ENCODE results near the gene MRTFA. TPM values are rescaled to one million over a fixed set of nuclear protein-coding genes. Genes with fewer than 3 reads are reported as not detected.

The MRTFA gene
- total and polyA plus RNA-seq, 2 of the 13 experiments (the other 11 are each of a cell fraction or from before 2014, with no cell fraction given) = 2.4 to 8.2 TPM

- TF ChIP-seq, protein P1, sequence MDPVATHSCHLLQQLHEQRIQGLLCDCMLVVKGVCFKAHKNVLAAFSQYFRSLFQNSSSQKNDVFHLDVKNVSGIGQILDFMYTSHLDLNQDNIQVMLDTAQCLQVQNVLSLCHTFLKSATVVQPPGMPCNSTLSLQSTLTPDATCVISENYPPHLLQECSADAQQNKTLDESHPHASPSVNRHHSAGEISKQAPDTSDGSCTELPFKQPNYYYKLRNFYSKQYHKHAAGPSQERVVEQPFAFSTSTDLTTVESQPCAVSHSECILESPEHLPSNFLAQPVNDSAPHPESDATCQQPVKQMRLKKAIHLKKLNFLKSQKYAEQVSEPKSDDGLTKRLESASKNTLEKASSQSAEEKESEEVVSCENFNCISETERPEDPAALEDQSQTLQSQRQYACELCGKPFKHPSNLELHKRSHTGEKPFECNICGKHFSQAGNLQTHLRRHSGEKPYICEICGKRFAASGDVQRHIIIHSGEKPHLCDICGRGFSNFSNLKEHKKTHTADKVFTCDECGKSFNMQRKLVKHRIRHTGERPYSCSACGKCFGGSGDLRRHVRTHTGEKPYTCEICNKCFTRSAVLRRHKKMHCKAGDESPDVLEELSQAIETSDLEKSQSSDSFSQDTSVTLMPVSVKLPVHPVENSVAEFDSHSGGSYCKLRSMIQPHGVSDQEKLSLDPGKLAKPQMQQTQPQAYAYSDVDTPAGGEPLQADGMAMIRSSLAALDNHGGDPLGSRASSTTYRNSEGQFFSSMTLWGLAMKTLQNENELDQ (CRISPR knock-in tag; IDR thresholded peaks at IDR 0.05; ENCODE audit: borderline replicate concordance) = no peak
- TF ChIP-seq USF2 (IDR thresholded peaks at IDR 0.05; ENCODE audit: low read depth, low read length) (no peak), USF2 (CRISPR knock-in tag; IDR thresholded peaks at IDR 0.05; ENCODE audit: borderline replicate concordance) (no peak), ZNF33B (CRISPR knock-in tag; IDR thresholded peaks at IDR 0.05) (no peak), ZNF350 (CRISPR knock-in tag; IDR thresholded peaks at IDR 0.05; ENCODE audit: borderline replicate concordance, low read depth) (no peak), FOXO1 (CRISPR knock-in tag; IDR thresholded peaks at IDR 0.05) (no peak), FOXC1 (CRISPR knock-in tag; IDR thresholded peaks at IDR 0.05; ENCODE audit: borderline replicate concordance) (no peak)
These were observed 58.3 kb downstream of the MRTFA start (continued) for GRCh38 chr22:40578171-40578570.

DNA sequence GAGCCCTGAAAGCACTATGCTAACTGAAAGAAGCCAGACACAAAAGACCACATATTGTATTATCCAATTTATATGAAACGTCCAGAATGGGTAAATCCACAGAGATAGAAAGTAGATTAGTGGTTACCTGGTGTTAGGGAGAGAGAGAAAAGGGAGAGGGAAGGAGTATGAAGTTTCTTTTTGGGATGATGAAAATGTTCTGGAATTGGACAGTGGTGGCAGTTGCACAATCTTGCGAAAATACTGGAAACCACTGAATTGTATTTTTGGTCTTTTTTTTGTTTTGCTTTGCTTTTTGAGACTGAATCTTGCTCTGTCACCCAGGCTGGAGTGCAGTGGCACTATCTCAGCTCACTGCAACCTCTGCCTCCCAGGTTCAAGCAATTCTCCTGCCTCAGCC is 63.5 kb downstream of the MRTFA start:
- ATAC-seq (no peak), FAIRE-seq (no peak), DNase-seq (ENCODE audit: low spot score) (no peak)
- 90% methylated on average over 2 of the region's 2 CpGs for WGBS (ENCODE audit: low lambda C conversion rate)
- Histone ChIP-seq H3K4me1 (ENCODE audit: insufficient read depth, low read length) (peaks cover 49% of the 10 kb centered on the region), H3K9me3 (ENCODE audit: low read length) (no peaks in the 10 kb centered on the region), H3K27me3 (ENCODE audit: control insufficient read depth in 1 of 2, insufficient read depth in 2 of 2, low read length in 2 of 2) (no peaks in the 10 kb centered on the region), H3K79me2 (ENCODE audit: insufficient read depth, low read length) (peaks cover 25% of the 10 kb centered on the region), H2AFZ (ENCODE audit: low read length) (no peak overlapping the region), H3K4me2 (ENCODE audit: low read depth, low read length) (no peak overlapping the region), H3K36me3 (replicated peaks in 1 of 2; ENCODE audit: control insufficient read depth in 1 of 2, insufficient read depth in 2 of 2, low read length in 2 of 2) (no peaks in the 10 kb centered on the region), H3K4me3 (replicated peaks in 1 of 3; ENCODE audit: insufficient read depth in 1 of 3, low read depth in 2 of 3, low read length in 3 of 3) (no peak overlapping the region), H4K20me1 (ENCODE audit: insufficient read depth, low read length) (no peaks in the 10 kb centered on the region), H3K27ac (ENCODE audit: extremely low read length, insufficient read depth, low read length) (no peak overlapping the region), H3K9ac (ENCODE audit: insufficient read depth, low read depth, low read length) (no peak overlapping the region)
- TF ChIP-seq FOXK1 (CRISPR knock-in tag; IDR thresholded peaks at IDR 0.05; ENCODE audit: borderline replicate concordance, low read depth) (no peak), NFIC (IDR thresholded peaks at IDR 0.05; ENCODE audit: low read length) (no peak), CEBPG (CRISPR knock-in tag; IDR thresholded peaks at IDR 0.05) (peak; percentile 19; the same call in 1 of the 2 replicates), CEBPB (IDR thresholded peaks at IDR 0.05; ENCODE audit: borderline replicate concordance, low read depth, low read length) (peak; percentile 31; the same call in 1 of the 2 replicates), RARA (CRISPR knock-in tag; IDR thresholded peaks at IDR 0.05) (no peak)
- in situ Hi-C loops (cut with HindIII; ENCODE audit: extremely low pct_ligation_motif_present, low pct_unique_long_range_greater_than_20kb) (no loop called here), intact Hi-C loops (cut with micrococcal nuclease; ENCODE audit: unreplicated experiment) (no loop called here)
- no TSS peak for BruUV-seq (replicated peaks)
- POLR2A ChIA-PET = interaction anchor here (1.4 kb wide), 1 partner anchor 64 kb away, joined by 3 read pairs; the partner anchor contains the start of gene MRTFA
- CTCF ChIA-PET (ENCODE audit: low intra/inter-chr PET ratio, low total read pairs) = no interaction called here

Measured in HepG2 (cell line).